WTC11 (cell line): Measurements from ENCODE around the gene WDR18.

Experiments used
- CTCF ChIP-seq: fragments of 200-600 bp; IDR thresholded peaks from 2 replicates; pipeline ENCODE4 v1.8.0; 2022; ENCODE audit warnings: antibody characterized with exemption
- MAX ChIP-seq: sonication (generic); formaldehyde crosslinking; IDR thresholded peaks from 2 replicates; pipeline ENCODE4 v1.8.0; 2022; ENCODE audit warnings: mild to moderate bottlenecking, missing genetic modification reagents
- ZNF138 ChIP-seq: sonication (generic); formaldehyde crosslinking; conservative IDR thresholded peaks from 2 replicates; pipeline ENCODE4 v1.8.1; 2022; ENCODE audit warnings: mild to moderate bottlenecking, moderate library complexity, missing genetic modification reagents

GRCh38 chr19:1020868-1021425 is 36.8 kb downstream of the WDR18 start, which contains the start of gene TMEM259:
- TF ChIP-seq MAX (no peak; the same call in 1 of the 2 replicates), CTCF (no peak), ZNF138 (CRISPR knock-in tag) (no peak)
